ENCODE results near the gene SAMD13.
A peak's percentile ranks its signal among the peaks of the same experiment; 100 is the strongest.
"Not testable (repeated sequence)": the region's sequence is repeated elsewhere in the genome, so short reads cannot be mapped to it uniquely, and the experiment has no call there.

Gene SAMD13

DNA sequence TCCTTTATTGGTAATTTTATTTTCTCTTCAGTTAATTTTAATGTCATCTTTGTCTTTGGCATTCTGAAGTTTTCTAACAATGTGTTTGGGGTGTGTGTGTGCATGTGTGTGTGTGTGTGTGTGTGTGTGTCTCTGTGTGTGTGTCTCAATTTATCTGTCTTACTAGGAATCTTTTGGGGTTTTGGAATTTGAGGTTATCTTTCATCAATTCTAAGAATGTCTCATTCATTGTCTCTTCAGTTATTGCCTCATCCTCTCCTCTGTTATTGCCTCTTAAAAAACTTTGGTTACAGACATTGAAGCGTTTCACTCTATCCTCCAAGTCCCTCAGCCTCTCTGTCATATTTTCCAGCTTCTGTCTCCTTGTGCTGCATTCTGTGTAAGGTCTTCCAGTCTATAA lies 18.1 kb upstream of the SAMD13 start:
- no peak for DNase-seq (ENCODE audit: low read depth in 2 of 2, low spot score in 1 of 2)

DNA sequence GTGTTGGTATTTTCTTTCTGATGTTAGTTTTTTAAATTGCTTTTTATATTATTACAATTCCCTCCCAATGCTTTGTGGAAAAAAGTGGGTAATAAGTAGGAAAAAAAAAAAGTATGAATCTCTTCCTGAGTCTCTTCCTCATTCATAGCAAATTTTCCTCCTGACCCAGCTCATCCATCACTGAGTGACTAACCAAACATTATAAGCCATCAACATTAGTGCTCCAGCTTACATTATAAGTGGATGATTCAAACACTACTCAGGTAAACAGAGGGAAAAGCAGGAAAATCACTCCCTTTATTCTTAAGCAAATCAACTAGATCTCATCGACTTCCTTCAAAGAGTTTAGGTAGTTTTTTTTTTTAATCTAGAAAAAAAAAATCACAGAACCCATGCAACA lies 15.4 kb upstream of the SAMD13 start:
- DNase-seq (ENCODE audit: low read depth in 2 of 2, low spot score in 1 of 2): no peak

DNA sequence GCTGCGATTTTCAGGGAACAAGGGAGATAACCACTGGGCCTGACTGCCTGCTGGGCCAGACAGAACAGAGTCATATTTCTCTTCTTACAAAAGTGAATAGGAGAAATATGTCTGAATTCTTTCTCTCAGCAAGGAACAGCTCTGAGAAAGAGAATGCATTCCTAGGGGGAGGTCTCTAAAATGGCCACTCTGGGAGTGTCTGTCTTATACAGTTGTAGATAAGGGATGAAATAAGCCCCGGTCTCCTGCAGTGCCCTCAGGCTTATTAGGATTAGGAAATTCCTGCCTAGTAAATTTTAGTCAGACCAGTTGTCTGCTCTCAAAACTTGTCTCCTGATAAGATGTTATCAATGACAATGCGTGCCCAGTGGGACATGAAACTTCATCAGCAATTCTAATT lies 14.1 kb upstream of the SAMD13 start:
- not testable (repeated sequence) for DNase-seq (ENCODE audit: low read depth in 2 of 2, low spot score in 1 of 2)

DNA sequence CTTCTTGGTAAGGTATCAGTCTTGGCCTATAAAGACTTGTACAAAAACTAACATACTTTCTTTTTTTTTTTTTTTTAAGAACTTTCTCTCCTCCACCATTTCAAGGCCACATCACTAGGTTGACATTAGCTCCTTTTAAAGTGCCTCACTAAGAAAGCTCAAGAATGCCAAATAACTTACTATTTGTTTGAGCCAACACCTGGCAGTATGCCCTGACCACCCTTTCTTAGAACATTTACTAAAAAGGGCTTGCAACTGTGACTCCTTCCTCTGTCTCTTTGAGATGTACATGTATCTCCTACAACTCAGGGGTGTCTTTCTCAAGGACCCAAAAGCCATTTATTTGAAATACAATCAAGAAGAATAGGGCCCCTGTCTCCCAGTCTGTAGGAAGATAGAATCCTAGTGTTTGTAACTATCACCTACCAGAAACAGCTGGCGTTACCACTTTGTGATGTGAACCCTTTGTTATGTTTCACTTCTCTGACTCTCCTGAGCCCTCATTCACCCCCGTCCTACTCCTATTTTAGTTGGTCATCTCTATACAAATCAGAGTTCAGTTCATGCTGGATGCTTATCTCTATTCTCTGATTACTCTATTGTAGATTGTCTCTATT lies 12.2 kb upstream of the SAMD13 start:
- no peak for DNase-seq (ENCODE audit: low read depth in 2 of 2, low spot score in 1 of 2)

GRCh38 chr1:84291882-84292655 lies 9.4 kb upstream of the SAMD13 start:
- DNase-seq (ENCODE audit: low read depth in 2 of 2, low spot score in 1 of 2): no peak

GRCh38 chr1:84293766-84294165 lies 7.7 kb upstream of the SAMD13 start:
- no peak for DNase-seq (ENCODE audit: low read depth in 2 of 2, low spot score in 1 of 2)

DNA sequence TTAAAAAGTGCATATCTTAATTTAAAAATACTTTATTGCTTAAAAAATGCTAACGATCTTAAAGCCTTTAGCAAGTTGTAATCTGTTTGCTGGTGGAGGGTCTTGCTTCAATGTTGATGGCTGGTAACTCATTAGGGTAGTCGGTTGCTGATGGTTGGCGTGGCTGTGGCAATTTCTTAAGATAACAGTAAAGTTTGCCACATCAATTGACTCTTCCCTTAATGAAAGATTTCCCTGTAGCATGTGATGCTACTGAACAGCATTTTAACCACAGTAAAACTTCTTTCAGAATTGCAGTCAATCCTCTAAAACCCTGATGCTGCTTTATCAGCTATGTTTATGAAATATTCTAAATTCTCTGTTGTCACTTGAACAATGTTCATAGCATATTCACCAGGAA lies 6.8 kb upstream of the SAMD13 start:
- no peak for DNase-seq (ENCODE audit: low read depth in 2 of 2, low spot score in 1 of 2)

DNA sequence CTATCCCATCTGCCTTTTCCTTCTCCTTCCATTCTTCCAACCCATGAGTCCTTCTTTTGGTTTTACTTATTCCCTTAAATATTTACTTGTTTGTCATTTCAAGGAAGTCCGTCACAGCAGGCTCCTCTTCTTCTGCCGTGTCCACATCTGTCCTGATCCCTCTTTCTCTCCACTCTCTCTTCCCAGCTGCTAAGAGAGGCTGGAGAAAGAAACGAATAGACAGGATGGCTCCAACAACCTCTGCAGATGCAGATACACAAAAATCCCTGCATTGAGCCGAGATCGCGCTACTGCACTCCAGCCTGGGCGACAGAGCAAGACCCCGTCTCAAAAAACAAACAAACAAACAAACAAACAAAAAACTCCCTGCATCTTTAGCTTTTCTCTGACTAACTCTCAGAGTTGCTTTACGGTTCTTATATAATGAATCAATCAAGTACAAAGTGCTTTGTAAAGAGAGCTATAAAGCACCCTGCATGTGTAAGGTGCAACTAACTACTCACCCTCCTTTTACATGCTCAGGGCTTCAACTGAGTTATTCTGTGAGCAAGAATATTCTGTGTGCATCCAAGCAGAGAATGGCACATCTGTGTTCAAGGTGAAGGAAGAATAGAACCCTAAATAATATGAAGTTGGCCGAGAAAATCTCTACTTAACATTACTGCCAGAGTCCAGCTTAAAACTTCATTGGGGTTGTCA lies 3.8 kb upstream of the SAMD13 start:
- DNase-seq (ENCODE audit: low read depth in 2 of 2, low spot score in 1 of 2): no peak

- DNase-seq (ENCODE audit: low read depth in 2 of 2, low spot score in 1 of 2): peak in 1 of 2 donors; percentile 3
Measured at GRCh38 chr1:84298328-84298683, 3.2 kb upstream of the SAMD13 start.

DNA sequence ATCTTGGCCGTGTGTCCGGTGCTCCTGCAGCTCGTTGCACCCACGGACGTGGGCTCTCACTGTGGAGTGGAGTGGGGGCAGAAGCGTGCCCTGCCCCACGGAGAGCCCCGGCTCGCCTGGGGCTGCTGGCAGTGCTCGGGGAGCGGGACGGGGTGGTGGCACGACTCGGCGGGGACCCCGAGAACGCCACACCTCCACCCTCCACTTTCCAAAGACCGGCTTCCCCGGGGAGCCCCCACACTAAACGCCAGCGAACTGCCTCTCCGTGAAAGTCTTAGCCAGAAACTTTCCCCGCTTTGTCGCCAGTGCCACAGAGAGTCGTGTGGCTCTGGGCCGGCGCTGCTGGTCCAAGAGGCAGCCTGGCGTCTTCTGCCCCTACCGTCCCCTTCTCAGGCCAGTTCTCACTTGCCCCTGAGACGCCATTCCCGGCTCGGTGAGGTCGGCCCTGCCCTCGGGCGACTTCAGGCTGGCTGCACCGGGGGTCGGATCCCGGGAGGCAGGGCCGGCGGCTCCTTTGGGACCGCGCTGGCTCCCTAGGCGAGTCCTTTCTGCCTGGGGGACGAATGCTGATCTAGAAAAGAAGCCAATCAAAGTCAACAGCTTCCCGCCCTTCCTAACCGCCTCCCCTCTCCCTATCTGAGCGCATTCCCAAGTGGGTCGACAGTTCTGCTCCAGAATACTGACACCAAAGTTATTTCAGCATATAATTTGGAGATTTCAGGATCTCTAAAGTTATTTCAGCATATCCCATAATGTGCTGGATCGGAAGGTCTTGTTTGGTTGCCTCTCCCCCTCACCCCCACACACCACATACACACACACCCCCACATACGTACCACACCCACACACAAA lies 2.6 kb upstream of the SAMD13 start:
- DNase-seq (ENCODE audit: low read depth in 2 of 2, low spot score in 1 of 2): no peak

- DNase-seq (ENCODE audit: low read depth in 2 of 2, low spot score in 1 of 2): no peak
Measured at GRCh38 chr1:84299536-84300170, 1.9 kb upstream of the SAMD13 start.

- DNase-seq (ENCODE audit: low read depth in 2 of 2, low spot score in 1 of 2): no peak
Measured at GRCh38 chr1:84300501-84300900, 1.0 kb upstream of the SAMD13 start.

DNA sequence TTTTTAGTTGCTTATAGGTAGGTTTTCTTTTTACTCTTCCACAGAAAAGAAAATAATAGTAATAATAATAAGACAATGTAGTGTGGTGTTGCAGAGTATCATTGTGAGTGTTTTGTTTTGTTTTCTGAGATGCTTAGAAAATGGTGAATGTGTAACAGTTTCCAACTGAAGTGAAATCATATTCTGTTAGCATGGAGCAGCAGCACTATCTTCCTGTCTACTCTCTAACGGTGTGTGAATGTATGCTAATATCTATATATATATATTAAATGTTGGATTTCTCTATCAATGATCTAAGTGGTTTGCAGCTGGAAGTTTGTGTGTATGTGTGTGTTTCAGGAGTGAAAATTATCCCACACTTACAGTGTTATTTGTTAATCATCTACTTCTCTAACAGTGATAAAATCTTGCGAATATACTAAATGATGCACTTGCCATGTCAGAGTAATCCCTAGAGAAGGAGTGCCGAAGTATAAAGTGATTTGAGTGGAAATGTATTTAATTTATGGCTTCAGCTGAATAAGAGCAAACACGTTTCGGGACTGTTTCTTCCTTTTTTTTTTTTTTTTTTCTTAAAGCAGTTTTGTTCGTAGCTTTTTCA lies 377 bp downstream of the SAMD13 start:
- no peak for DNase-seq (ENCODE audit: low read depth in 2 of 2, low spot score in 1 of 2)

DNA sequence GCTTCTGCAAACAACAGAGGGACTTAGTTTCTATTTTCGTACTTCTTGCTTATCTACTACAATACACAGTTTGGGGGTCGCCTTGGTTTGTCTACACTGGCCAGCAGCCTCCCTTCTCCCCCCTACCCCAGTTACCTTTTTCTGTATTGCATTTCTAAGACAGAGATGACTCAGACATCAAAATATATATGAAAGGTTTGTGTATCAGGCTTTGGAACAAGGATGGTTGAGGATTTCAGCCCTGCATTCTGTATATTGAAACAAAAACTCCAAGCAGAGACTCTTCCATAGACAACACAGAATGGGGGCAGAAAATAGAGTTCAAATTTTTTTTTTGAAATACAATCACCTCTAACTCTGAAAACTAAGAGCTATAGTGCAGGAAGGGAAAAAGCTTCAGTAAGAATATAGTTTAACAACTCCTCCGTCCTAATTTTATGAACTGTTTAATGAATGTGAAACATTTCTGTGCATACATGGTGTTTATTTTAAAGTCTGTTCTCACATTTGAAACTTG lies 1.9 kb downstream of the SAMD13 start:
- no peak for DNase-seq (ENCODE audit: low read depth in 2 of 2, low spot score in 1 of 2)

- no peak for DNase-seq (ENCODE audit: low read depth in 2 of 2, low spot score in 1 of 2)
Measured at GRCh38 chr1:84307398-84307797, 5.9 kb downstream of the SAMD13 start.

DNA sequence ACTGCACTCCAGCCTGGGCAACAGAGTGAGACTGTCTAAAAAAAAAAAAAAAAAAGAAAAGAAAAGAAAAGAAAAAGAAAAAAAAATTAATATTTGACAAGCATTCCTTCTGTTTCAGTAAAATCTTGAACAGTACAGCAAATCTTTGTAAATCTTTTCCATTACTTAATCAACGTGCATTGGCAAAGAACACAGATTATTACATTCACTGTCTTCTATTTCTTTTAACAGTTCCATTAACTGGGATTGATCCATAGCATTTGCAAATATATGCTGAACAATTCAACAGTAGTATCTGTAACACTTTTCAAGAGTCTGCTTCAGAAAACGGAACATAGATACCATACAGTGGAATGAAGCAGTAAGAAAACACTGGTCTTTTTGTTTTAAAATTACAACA lies 9.8 kb downstream of the SAMD13 start:
- no peak for DNase-seq (ENCODE audit: low read depth in 2 of 2, low spot score in 1 of 2)

DNA sequence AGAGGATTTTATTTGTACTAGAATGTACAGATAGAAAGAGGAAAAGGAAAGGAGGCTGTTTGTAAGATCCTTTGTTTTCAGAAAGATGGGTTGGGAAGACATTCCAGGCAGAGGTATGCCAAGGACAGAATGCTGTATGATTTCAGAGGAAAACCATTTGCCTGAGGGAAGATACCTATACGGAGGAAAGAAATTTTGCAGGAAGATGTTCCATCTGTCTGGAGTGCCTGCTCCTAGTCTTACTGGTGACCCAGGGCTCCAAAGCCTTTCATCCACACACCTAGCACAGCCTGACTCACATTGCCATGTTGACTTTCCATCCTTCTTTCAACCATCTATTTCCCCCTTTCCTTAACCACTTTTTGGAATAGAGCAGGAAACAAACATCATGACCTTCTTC lies 18.2 kb downstream of the SAMD13 start:
- DNase-seq (ENCODE audit: low read depth in 2 of 2, low spot score in 1 of 2): no peak

- no peak for DNase-seq (ENCODE audit: low read depth in 2 of 2, low spot score in 1 of 2)
Measured at GRCh38 chr1:84327830-84328229, 26.3 kb downstream of the SAMD13 start.

- no peak for DNase-seq (ENCODE audit: low read depth in 2 of 2, low spot score in 1 of 2)
Measured at GRCh38 chr1:84330125-84330984, 28.8 kb downstream of the SAMD13 start.
